ENCODE measurements around the gene GABRA1.

GABRA1 gene

DNA sequence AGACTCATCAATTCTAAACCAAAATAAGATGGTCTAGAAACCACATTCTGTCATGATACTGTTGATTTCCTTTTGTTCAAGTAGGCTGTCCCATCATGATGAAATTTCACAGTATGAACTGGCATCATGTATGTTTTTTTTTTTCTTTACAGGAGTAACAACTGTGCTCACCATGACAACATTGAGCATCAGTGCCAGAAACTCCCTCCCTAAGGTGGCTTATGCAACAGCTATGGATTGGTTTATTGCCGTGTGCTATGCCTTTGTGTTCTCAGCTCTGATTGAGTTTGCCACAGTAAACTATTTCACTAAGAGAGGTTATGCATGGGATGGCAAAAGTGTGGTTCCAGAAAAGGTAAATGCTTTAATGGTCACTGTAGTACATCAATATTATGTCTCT lies 47.6 kb downstream of the GABRA1 start:
- Histone ChIP-seq H3K4me3 (ENCODE audit: low read length) (no peak overlapping the region), H3K27ac (ENCODE audit: low read length) (no peak overlapping the region), H3K9me3 (ENCODE audit: control insufficient read depth, low read depth, low read length) (no peaks in the 10 kb centered on the region), H3K9ac (ENCODE audit: low read length) (no peak overlapping the region), H3K4me1 (ENCODE audit: control insufficient read depth, low read depth, low read length) (peaks cover 5% of the 10 kb centered on the region), H3K36me3 (ENCODE audit: control insufficient read depth, low read depth, low read length) (no peaks in the 10 kb centered on the region), H3K27me3 (ENCODE audit: control insufficient read depth, insufficient read depth, low read length) (no peaks in the 10 kb centered on the region)

DNA sequence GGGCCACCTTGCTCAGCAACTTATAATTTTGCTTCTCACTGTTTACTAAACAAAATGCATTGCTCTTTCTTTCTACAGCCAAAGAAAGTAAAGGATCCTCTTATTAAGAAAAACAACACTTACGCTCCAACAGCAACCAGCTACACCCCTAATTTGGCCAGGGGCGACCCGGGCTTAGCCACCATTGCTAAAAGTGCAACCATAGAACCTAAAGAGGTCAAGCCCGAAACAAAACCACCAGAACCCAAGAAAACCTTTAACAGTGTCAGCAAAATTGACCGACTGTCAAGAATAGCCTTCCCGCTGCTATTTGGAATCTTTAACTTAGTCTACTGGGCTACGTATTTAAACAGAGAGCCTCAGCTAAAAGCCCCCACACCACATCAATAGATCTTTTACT lies 49.1 kb downstream of the GABRA1 start:
- no peaks in the 10 kb centered on the region for H3K9me3 ChIP-seq (ENCODE audit: control insufficient read depth, low read depth, low read length)
- H3K27ac ChIP-seq (ENCODE audit: low read length), result no peak overlapping the region
- no peak overlapping the region for H3K9ac ChIP-seq (ENCODE audit: low read length)
- H3K4me3 ChIP-seq (ENCODE audit: low read length), result no peak overlapping the region
- H3K4me1 ChIP-seq (ENCODE audit: control insufficient read depth, low read depth, low read length), result no peaks in the 10 kb centered on the region
- H3K27me3 ChIP-seq (ENCODE audit: control insufficient read depth, insufficient read depth, low read length), result no peaks in the 10 kb centered on the region
- H3K36me3 ChIP-seq (ENCODE audit: control insufficient read depth, low read depth, low read length), result no peaks in the 10 kb centered on the region

GRCh38 chr5:161899590-161899989 lies 51.7 kb downstream of the GABRA1 start:
- Histone ChIP-seq H3K27me3 (ENCODE audit: control insufficient read depth, insufficient read depth, low read length) (no peaks in the 10 kb centered on the region), H3K4me1 (ENCODE audit: control insufficient read depth, low read depth, low read length) (no peaks in the 10 kb centered on the region), H3K36me3 (ENCODE audit: control insufficient read depth, low read depth, low read length) (no peaks in the 10 kb centered on the region), H3K9me3 (ENCODE audit: control insufficient read depth, low read depth, low read length) (no peaks in the 10 kb centered on the region), H3K27ac (ENCODE audit: low read length) (no peak overlapping the region), H3K4me3 (ENCODE audit: low read length) (no peak overlapping the region), H3K9ac (ENCODE audit: low read length) (no peak overlapping the region)

GRCh38 chr5:161900981-161901380 lies 53.1 kb downstream of the GABRA1 start:
- Histone ChIP-seq H3K9ac (ENCODE audit: low read length) (no peak overlapping the region), H3K9me3 (ENCODE audit: control insufficient read depth, low read depth, low read length) (no peaks in the 10 kb centered on the region), H3K36me3 (ENCODE audit: control insufficient read depth, low read depth, low read length) (no peaks in the 10 kb centered on the region), H3K4me1 (ENCODE audit: control insufficient read depth, low read depth, low read length) (no peaks in the 10 kb centered on the region), H3K27ac (ENCODE audit: low read length) (no peak overlapping the region), H3K27me3 (ENCODE audit: control insufficient read depth, insufficient read depth, low read length) (no peaks in the 10 kb centered on the region), H3K4me3 (ENCODE audit: low read length) (no peak overlapping the region)

- H3K4me3 ChIP-seq (ENCODE audit: low read length), result no peak overlapping the region
- no peaks in the 10 kb centered on the region for H3K4me1 ChIP-seq (ENCODE audit: control insufficient read depth, low read depth, low read length)
- H3K36me3 ChIP-seq (ENCODE audit: control insufficient read depth, low read depth, low read length), result no peaks in the 10 kb centered on the region
- peaks cover 3% of the 10 kb centered on the region for H3K9me3 ChIP-seq (ENCODE audit: control insufficient read depth, low read depth, low read length)
- H3K27me3 ChIP-seq (ENCODE audit: control insufficient read depth, insufficient read depth, low read length), result no peaks in the 10 kb centered on the region
- H3K9ac ChIP-seq (ENCODE audit: low read length), result no peak overlapping the region
- no peak overlapping the region for H3K27ac ChIP-seq (ENCODE audit: low read length)
Observed at GRCh38 chr5:161921781-161922180, 73.9 kb downstream of the GABRA1 start.

- peaks cover 3% of the 10 kb centered on the region for H3K9me3 ChIP-seq (ENCODE audit: control insufficient read depth, low read depth, low read length)
- H3K4me1 ChIP-seq (ENCODE audit: control insufficient read depth, low read depth, low read length), result no peaks in the 10 kb centered on the region
- no peak overlapping the region for H3K9ac ChIP-seq (ENCODE audit: low read length)
- no peaks in the 10 kb centered on the region for H3K36me3 ChIP-seq (ENCODE audit: control insufficient read depth, low read depth, low read length)
- H3K27me3 ChIP-seq (ENCODE audit: control insufficient read depth, insufficient read depth, low read length), result no peaks in the 10 kb centered on the region
- no peak overlapping the region for H3K4me3 ChIP-seq (ENCODE audit: low read length)
- H3K27ac ChIP-seq (ENCODE audit: low read length), result no peak overlapping the region
Observed at GRCh38 chr5:161924270-161924669, 76.3 kb downstream of the GABRA1 start.

DNA sequence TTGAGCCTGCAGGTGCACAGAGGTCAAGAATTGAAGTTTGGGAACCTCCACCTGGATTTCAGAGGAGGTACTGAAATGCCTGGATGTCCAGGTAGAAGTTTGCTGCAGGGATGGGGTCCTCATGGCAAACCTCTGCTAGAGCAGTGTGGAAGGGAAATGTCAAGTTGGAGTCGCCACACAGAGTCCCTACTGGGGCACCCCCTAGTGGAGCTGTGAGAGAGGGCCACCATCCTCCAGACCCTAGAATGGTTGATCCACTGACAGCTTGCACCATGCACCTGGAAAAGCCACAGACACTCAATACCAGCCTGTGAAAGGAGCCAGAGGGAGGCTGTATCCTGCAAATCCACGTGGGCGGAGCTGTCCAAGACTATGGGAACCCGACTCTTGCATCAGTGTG lies 78.0 kb downstream of the GABRA1 start:
- no peaks in the 10 kb centered on the region for H3K4me1 ChIP-seq (ENCODE audit: control insufficient read depth, low read depth, low read length)
- H3K4me3 ChIP-seq (ENCODE audit: low read length), result no peak overlapping the region
- H3K9ac ChIP-seq (ENCODE audit: low read length), result no peak overlapping the region
- no peaks in the 10 kb centered on the region for H3K36me3 ChIP-seq (ENCODE audit: control insufficient read depth, low read depth, low read length)
- no peak overlapping the region for H3K27ac ChIP-seq (ENCODE audit: low read length)
- H3K27me3 ChIP-seq (ENCODE audit: control insufficient read depth, insufficient read depth, low read length), result no peaks in the 10 kb centered on the region
- H3K9me3 ChIP-seq (ENCODE audit: control insufficient read depth, low read depth, low read length), result peaks cover 3% of the 10 kb centered on the region

- H3K4me1 ChIP-seq (ENCODE audit: control insufficient read depth, low read depth, low read length), result no peaks in the 10 kb centered on the region
- H3K9me3 ChIP-seq (ENCODE audit: control insufficient read depth, low read depth, low read length), result no peaks in the 10 kb centered on the region
- no peak overlapping the region for H3K4me3 ChIP-seq (ENCODE audit: low read length)
- H3K36me3 ChIP-seq (ENCODE audit: control insufficient read depth, low read depth, low read length), result no peaks in the 10 kb centered on the region
- H3K27ac ChIP-seq (ENCODE audit: low read length), result no peak overlapping the region
- H3K27me3 ChIP-seq (ENCODE audit: control insufficient read depth, insufficient read depth, low read length), result no peaks in the 10 kb centered on the region
- no peak overlapping the region for H3K9ac ChIP-seq (ENCODE audit: low read length)
Observed at GRCh38 chr5:161934486-161934885, 86.6 kb downstream of the GABRA1 start.

DNA sequence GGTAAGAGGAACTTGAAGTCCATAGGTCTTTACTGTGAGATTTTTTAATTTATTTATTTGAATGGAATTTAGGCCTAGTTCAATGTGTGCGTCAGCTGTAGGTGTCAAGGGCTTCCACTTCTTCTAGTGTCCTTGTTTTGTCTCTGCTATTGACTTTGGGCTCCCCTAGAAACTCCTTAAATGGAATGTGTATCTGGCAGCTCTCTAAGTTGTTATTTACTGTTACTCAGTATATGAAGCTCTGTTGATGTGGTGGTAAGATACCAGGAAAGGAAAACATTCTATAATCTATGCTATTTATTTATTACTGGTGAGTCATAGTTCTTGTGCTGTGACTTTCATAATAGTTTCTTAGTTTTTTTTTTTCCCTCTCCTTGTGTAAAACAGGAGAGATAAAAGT lies 97.1 kb downstream of the GABRA1 start:
- H3K27ac ChIP-seq (ENCODE audit: low read length), result no peak overlapping the region
- H3K4me1 ChIP-seq (ENCODE audit: control insufficient read depth, low read depth, low read length), result no peaks in the 10 kb centered on the region
- H3K36me3 ChIP-seq (ENCODE audit: control insufficient read depth, low read depth, low read length), result no peaks in the 10 kb centered on the region
- H3K9ac ChIP-seq (ENCODE audit: low read length), result no peak overlapping the region
- H3K27me3 ChIP-seq (ENCODE audit: control insufficient read depth, insufficient read depth, low read length), result no peaks in the 10 kb centered on the region
- no peaks in the 10 kb centered on the region for H3K9me3 ChIP-seq (ENCODE audit: control insufficient read depth, low read depth, low read length)
- no peak overlapping the region for H3K4me3 ChIP-seq (ENCODE audit: low read length)

- H3K36me3 ChIP-seq (ENCODE audit: control insufficient read depth, low read depth, low read length), result no peaks in the 10 kb centered on the region
- H3K27me3 ChIP-seq (ENCODE audit: control insufficient read depth, insufficient read depth, low read length), result no peaks in the 10 kb centered on the region
- no peak overlapping the region for H3K9ac ChIP-seq (ENCODE audit: low read length)
- H3K27ac ChIP-seq (ENCODE audit: low read length), result no peak overlapping the region
- no peaks in the 10 kb centered on the region for H3K9me3 ChIP-seq (ENCODE audit: control insufficient read depth, low read depth, low read length)
- H3K4me3 ChIP-seq (ENCODE audit: low read length), result no peak overlapping the region
- H3K4me1 ChIP-seq (ENCODE audit: control insufficient read depth, low read depth, low read length), result no peaks in the 10 kb centered on the region
Observed at GRCh38 chr5:161946911-161947310, 99.0 kb downstream of the GABRA1 start.
